SHP77 treated with DMSO at 0.1 percent for 48 hours (cell line): ENCODE data around the gene TTC12.

Experiments
- DNase-seq: peaks from one replicate; lab custom pipeline; 2025; lab: John Stamatoyannopoulos, UW

The TTC12 gene

DNA sequence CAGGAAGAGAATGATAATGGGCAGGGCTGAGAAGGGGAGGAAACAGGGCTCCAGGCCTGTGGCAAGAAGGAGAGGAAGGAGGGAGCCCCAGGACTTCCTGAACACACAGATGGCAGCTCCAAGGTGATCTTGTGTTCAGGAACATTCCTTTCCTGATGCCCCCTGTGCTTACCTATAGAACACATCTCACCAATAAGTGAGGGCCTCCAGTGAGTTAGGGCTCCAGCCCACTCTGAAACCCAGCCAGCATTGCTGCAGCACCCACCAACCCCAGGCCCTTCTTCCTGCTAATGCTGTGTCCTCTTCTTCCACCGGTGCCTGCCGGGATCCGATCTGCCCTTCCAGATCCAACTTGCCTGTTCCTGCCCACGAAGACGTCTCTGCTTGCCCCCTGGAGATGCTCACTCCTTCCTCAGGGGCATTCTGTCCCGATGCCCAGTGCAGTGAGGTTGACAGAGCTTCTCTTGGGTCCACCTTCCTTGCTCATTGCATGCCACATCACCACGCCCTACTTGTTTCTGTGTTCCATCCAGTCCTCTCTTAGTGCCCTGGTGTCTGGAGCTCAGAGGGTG lies 90.6 kb downstream of the TTC12 start:
- no peak for DNase-seq

DNA sequence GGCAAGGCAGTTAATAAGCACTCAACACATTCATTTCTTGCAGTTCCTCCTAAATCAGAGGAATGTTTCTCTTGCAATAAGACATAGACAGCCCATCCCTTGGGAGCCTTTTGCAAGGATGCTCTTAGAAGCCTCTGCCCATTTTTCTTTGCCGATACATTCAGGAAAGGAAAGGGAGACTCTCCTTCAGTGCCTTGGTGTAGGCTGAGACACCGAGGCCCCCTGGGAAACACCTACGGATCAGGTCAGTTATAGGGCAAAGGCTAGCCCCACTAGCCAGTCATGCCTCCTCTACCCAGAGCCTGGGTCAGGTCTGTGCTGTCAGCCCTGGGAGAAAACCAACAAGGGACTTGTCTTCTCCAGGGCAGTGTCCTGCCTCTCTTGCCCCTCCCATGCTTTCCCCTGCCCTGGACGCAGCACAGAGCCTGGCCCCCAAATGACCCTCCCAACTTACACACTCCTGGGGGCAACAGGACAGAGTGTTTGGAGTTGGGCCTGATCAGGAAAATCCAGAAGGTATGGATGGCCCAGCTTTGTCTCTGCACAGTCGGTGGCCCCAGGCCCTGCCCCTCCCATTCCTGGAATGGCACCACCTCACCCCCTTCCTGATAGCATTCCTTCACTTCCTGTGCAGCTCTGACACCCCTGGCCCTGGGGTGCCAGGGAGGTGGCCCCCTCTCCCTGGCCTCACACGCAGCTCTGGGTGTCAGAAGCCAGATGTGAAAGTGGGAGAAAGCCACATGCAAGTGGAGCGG lies 91.5 kb downstream of the TTC12 start:
- DNase-seq, result no peak

DNA sequence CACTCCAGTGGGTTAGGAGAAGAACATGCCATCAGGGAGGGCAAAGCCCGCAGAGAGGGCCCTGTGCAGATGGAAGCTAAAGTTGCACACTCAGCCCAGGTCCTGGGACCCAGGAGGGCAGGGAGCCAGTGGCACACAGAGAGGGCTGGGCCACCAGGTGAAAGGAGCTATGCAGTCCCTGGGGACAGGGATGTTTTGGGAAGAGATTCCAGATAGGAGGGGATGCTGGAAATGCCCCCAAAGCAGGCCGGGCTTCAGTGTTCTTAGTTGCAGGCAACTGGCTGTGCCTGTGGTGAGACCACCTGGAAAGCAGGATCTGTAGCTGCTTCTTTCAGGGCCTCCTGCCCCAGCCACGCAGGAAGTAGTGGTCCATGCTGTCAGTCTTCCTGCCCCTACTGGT lies 92.8 kb downstream of the TTC12 start:
- DNase-seq, result no peak

GRCh38 chr11:113408206-113408605 lies 93.8 kb downstream of the TTC12 start:
- DNase-seq, result no peak

- no peak for DNase-seq
Observed at GRCh38 chr11:113408887-113409286, 94.5 kb downstream of the TTC12 start.

DNA sequence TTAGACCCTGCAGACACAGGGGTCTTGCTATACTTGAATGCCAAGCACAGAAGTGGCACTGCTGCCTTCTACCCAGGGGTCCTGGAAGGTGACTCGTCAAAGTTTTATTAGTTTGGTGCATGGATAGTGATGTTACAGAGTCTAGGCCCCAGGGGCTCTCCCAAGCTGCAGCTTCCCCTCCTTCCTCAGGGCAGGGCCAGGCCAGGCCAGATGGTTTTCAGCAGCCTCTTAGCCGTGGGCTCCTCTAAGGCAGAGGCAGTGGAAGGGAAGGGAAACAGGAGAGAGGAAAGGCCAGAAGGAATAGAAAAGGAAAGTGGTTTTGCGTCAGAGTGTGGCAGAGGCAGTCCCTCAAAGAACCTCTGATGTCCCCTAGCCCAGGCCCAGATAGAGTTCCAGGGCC lies 95.1 kb downstream of the TTC12 start:
- DNase-seq, result no peak

- DNase-seq, result no peak
Observed at GRCh38 chr11:113410414-113411135, 96.2 kb downstream of the TTC12 start.

GRCh38 chr11:113411536-113411935 lies 97.2 kb downstream of the TTC12 start:
- DNase-seq, result no peak

DNA sequence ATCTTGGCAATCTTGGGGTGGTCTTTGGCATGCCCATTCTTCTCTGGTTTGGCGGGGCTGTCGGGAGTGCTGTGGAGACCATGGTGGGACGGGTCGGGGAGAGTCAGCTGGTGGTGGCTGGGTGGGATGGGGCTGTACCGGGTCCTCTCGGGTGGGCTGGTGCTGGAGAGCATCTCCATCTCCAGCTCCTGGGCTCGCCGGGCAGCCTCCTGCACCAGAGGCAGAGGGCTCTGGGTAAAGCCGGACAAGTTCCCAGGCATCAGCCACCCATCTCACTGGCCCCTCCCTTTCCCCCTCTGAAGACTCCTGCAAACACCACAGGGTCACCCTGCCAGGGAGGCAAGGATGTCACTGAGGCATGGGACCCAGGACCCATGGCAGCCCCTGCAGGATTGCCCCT lies 98.3 kb downstream of the TTC12 start:
- DNase-seq, result no peak

GRCh38 chr11:113415343-113415742 lies 101.0 kb downstream of the TTC12 start:
- no peak for DNase-seq
